Measurements from ENCODE around the gene RAB26. TPM values are rescaled to one million over a fixed set of nuclear protein-coding genes. Genes with fewer than 3 reads are reported as not detected.

Gene RAB26
- total and polyA plus RNA-seq, 2 of the 13 experiments (the other 11 are each of a cell fraction or from before 2014, with no cell fraction given): 0.86 to 3.6 TPM

DNA sequence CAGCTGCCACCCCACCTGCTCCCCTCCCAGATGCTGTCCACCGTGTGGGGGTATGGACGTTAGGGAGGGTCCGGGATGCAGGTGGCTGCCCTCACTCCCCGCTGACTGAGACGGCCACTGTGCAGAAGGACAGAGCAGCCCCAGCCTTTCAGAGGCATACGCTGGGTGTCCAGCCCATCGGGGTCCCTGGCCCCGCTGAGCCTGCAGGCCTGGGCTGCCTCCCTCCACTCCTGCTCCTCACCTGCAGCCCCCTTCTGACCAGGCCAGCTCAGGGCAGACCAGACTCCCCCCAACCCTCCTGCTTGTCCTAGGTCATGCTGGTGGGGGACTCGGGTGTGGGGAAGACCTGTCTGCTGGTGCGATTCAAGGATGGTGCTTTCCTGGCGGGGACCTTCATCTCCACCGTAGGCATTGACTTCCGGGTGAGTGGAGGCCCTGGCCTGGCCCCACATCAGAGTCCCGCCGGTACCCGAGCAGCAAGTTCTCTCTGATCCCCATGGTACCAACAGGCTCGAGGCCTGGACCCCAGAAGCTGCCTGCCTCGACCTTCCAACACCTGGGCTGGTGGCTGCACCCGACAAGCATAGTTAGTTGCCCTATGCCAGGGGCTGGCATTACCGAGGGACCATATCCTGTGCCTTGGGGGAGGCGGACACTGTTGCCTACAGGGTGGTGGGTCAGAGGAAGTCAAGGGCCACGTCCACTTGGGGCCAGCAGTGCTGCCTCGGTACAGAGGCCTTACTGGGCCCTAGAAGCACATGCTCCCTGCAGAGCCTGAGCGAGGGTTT, 1.4 kb downstream of the RAB26 start (continued):
- no peak for TF ChIP-seq AHR (CRISPR knock-in tag; IDR thresholded peaks at IDR 0.05)
- TF ChIP-seq THAP9 (CRISPR knock-in tag; IDR thresholded peaks at IDR 0.05; ENCODE audit: borderline replicate concordance): peak; percentile 86
- TF ChIP-seq KDM2A (CRISPR knock-in tag; IDR thresholded peaks at IDR 0.05; ENCODE audit: borderline replicate concordance, low read depth): peak; percentile 91
- peak; percentile 39; the same call in 1 of the 2 replicates for TF ChIP-seq ZNF468 (CRISPR knock-in tag; IDR thresholded peaks at IDR 0.05)
- peak; percentile 84 for TF ChIP-seq NR2C2 (CRISPR knock-in tag; IDR thresholded peaks at IDR 0.05; ENCODE audit: borderline replicate concordance)
- TF ChIP-seq, protein P1, sequence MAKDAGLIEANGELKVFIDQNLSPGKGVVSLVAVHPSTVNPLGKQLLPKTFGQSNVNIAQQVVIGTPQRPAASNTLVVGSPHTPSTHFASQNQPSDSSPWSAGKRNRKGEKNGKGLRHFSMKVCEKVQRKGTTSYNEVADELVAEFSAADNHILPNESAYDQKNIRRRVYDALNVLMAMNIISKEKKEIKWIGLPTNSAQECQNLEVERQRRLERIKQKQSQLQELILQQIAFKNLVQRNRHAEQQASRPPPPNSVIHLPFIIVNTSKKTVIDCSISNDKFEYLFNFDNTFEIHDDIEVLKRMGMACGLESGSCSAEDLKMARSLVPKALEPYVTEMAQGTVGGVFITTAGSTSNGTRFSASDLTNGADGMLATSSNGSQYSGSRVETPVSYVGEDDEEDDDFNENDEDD (CRISPR knock-in tag; IDR thresholded peaks at IDR 0.05; ENCODE audit: borderline replicate concordance): peak; percentile 45; the same call in 1 of the 2 replicates
- peak; percentile 53; the same call in 1 of the 2 replicates for TF ChIP-seq ARHGAP35 (CRISPR knock-in tag; IDR thresholded peaks at IDR 0.05; ENCODE audit: borderline replicate concordance)
- TF ChIP-seq TOPORS (CRISPR knock-in tag; IDR thresholded peaks at IDR 0.05): no peak
